Left ventricle myocardium inferior (tissue), 1 donor: Measurements from ENCODE around the gene TTC21A. TPM values are rescaled to one million over a fixed set of nuclear protein-coding genes. Genes with fewer than 3 reads are reported as not detected.

Source experiments
- DNase-seq: peaks from one replicate; pipeline ENCODE4 v3.0.0-alpha.2; 2020
- H3K27ac ChIP-seq: fragments of 200-600 bp; replicated peaks from 2 replicates; pipeline ENCODE4 v1.8.0; 2021
- H3K27me3 ChIP-seq: fragments of 200-600 bp; 2 replicates; pipeline ENCODE4 v1.8.0; 2021; ENCODE audit warnings: low read depth
- H3K36me3 ChIP-seq: fragments of 200-600 bp; 2 replicates; pipeline ENCODE4 v1.8.0; 2021
- H3K4me1 ChIP-seq: fragments of 200-600 bp; 2 replicates; pipeline ENCODE4 v1.8.0; 2021
- H3K4me3 ChIP-seq: fragments of 200-600 bp; 2 replicates; pipeline ENCODE4 v1.8.0; 2021; ENCODE audit warnings: mild to moderate bottlenecking, moderate library complexity
- H3K9me3 ChIP-seq: fragments of 200-600 bp; replicated peaks from 2 replicates; pipeline ENCODE4 v1.8.0; 2021
- CTCF ChIP-seq: fragments of 200-600 bp; IDR thresholded peaks from 2 replicates; pipeline ENCODE4 v1.8.0; 2021; ENCODE audit warnings: antibody characterized with exemption, mild to moderate bottlenecking, borderline replicate concordance
- intact Hi-C: fragments of 100-400 bp; cut with micrococcal nuclease; formaldehyde crosslinking; loops from one replicate; pipeline ENCODE4 v1.11.0; 2022
- total RNA-seq: library from RNA; stranded (reverse); fragmentation: NEBNext Ultra II Directional; extraction: Animal tissue kit (Norgen Biotek cat#: 25700); gene quantifications from one replicate; pipeline ENCODE4 v1.2.1, GENCODE V29; 2021
- donor health status: DM: no; HTN: yes; CAD: no; lungs with severe emphysema.

The TTC21A gene
- total RNA-seq, 1 donor from 2014 or later: 2.1 TPM

- Histone ChIP-seq H3K36me3 (no peaks in the 10 kb centered on the region), H3K9me3 (no peaks in the 10 kb centered on the region), H3K27ac (no peak overlapping the region), H3K4me1 (peaks cover 11% of the 10 kb centered on the region), H3K4me3 (no peak overlapping the region), H3K27me3 (no peaks in the 10 kb centered on the region)
- peak; percentile 76 for TF ChIP-seq CTCF
- intact Hi-C loops: loop anchor here (5.0 kb wide), 1 partner anchor 161 kb away; no protein-coding TSS in a partner anchor
- DNase-seq: no peak
Measured at GRCh38 chr3:39126532-39127071, 19.1 kb downstream of the TTC21A start.

DNA sequence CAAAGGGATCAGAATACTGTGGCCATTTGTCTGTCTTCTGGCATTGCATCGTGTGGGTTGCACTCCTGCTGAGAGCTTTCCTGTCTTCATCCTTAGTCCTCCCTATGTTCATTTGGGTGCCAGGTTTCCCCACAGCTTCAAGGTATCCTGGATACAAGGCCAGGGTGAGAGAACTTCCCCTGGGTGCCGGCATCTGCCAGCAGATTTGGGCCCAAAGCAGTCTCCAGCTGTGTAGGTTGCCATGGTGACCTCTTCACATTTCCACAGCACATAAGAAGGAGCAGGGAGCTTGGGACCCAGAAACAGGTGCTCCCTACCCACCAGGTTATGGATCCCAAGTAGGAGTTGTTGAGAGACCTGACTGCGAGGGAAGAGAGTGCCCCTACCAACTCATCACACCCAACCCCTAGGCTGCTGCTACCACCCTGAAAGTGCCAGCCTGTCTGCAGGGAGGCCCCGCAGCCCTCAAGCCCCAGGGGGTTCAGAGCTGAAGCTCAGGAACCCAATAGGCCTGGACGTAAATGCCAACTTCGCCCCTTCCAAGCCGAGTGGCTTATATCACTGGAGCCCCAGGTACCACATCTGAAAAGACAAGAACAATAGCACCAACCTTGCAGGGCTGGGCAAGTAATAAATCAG is 19.9 kb downstream of the TTC21A start:
- TF ChIP-seq CTCF: no peak
- Histone ChIP-seq H3K36me3 (no peaks in the 10 kb centered on the region), H3K27ac (no peak overlapping the region), H3K4me3 (no peak overlapping the region), H3K9me3 (no peaks in the 10 kb centered on the region), H3K27me3 (no peaks in the 10 kb centered on the region), H3K4me1 (peaks cover 11% of the 10 kb centered on the region)
- intact Hi-C loops: loop anchor here (5.0 kb wide), 1 partner anchor 160 kb away; no protein-coding TSS in a partner anchor
- DNase-seq: no peak

DNA sequence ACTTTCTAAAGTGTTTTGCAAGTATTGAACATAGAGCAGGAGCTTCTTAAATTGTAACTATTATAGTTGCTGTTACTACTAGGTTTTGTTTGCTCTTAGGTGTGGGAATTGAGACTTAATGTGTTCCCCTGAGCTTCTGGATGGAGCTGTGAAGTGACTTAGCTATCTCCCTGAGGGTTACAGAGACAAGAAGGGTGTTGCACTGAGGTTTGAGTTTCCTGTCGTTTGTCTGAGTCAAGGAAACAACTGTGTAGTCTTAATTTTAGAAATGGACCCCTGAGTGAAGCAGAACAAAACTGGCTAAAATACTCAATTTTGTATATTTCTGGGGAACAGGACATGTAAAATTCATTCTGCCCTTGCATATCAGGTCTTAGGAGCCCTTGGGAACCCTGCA is 20.4 kb downstream of the TTC21A start:
- intact Hi-C loops: loop anchor here (5.0 kb wide), 1 partner anchor 159 kb away; no protein-coding TSS in a partner anchor
- no peaks in the 10 kb centered on the region for H3K9me3 ChIP-seq

DNA sequence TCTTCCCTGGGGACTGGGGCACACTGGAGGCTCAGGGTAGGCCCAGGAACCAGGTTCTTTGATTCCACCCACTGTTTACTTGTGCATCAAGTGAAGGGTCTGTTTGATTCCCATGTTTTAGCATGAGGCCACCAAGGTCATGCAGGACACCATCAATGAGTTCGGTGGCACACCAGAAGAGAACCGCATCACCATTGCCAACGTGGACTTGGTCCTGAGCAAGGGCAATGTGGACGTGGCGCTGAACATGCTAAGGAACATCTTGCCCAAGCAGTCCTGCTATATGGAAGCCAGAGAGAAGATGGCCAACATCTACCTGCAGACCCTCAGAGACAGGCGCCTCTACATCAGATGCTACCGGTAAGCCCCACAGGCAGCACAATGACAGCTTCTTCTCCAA is 21.5 kb downstream of the TTC21A start:
- Histone ChIP-seq H3K9me3 (no peaks in the 10 kb centered on the region), H3K27me3 (no peaks in the 10 kb centered on the region), H3K36me3 (no peaks in the 10 kb centered on the region), H3K4me1 (peaks cover 20% of the 10 kb centered on the region), H3K4me3 (no peak overlapping the region), H3K27ac (no peak overlapping the region)
- no peak for DNase-seq
- intact Hi-C loops: loop anchor here (5.0 kb wide), 1 partner anchor 158 kb away; no protein-coding TSS in a partner anchor
- TF ChIP-seq CTCF: no peak

More for the DNA sequence above, 20.4 kb downstream of the TTC21A start:
- Histone ChIP-seq H3K36me3 (no peaks in the 10 kb centered on the region), H3K27me3 (no peaks in the 10 kb centered on the region), H3K4me3 (no peak overlapping the region), H3K4me1 (peaks cover 9% of the 10 kb centered on the region), H3K27ac (no peak overlapping the region)
- no peak for DNase-seq
- no peak for TF ChIP-seq CTCF

DNA sequence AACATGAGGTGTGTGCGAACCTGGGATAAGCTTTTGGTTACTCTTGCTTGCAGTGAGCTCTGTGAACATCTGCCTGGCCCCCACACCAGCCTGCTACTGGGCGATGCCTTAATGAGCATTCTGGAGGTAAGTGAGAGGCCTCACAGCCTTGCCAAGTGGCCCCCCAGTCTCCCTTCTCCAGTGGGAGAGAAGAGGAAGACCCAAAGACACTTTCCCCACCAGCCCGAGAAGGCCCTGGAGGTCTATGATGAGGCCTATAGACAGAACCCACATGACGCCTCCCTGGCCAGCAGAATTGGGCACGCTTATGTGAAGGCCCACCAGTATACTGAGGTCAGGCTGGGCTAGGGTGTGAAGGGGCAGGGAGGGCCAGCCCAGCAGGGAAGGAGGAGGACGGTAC is 22.5 kb downstream of the TTC21A start:
- Histone ChIP-seq H3K9me3 (no peaks in the 10 kb centered on the region), H3K4me3 (no peak overlapping the region), H3K36me3 (no peaks in the 10 kb centered on the region), H3K27me3 (no peaks in the 10 kb centered on the region), H3K4me1 (peaks cover 30% of the 10 kb centered on the region), H3K27ac (no peak overlapping the region)
- no peak for TF ChIP-seq CTCF
- DNase-seq: no peak
- intact Hi-C loops: no loop called here
